Stomach (tissue), 4 donors: ENCODE measurements around the gene HOXB8.

Experiments
- POLR2AphosphoS5 ChIP-seq, 3 donors: sonication (generic); formaldehyde crosslinking; IDR thresholded peaks; one replicate each; pipeline ENCODE4 v1.6.1; 2016; ENCODE audit warnings: antibody characterized with exemption in 3 of 3
- TF ChIP-seq, protein P1 (sequence below), 7 experiments: fragments of 450-650 bp in 4 of 7; fragments of 200-600 bp in 3 of 7; sonication (generic) in 3 of 7; IDR thresholded peaks; one replicate each; pipeline ENCODE4 v1.5.1; 2016 to 2019; ENCODE audit warnings: antibody characterized with exemption in 7 of 7, control low read depth in 2 of 7, mild to moderate bottlenecking in 1 of 7

DNA sequence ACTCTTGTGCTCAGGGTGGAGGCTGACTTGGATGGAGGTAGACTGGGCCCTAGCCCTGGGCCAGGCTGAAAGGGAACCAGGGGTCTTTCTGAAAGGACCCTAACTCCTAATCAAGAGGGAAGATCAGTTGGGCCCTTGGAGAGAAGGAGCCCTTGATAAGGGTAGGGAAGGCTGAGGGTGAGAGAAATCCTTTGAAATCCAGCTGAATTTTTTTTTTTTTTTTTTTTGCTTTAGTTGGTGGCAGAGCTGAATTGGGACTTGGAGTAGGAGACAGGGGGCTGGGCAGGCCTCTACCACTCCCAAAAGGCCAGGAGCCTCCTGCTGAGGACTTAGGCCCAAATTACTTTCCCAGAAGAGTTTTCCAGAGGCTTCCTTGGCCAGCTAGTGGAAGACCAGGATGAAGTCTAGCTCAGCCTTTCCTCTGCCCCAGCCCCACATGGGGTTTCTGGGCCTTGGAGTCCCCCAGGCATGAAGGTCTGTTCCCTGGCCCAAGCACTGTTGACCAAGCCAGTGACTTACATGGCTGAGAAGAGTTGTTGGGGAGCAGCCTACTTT, 24.4 kb downstream of the HOXB8 start:
- TF ChIP-seq, protein P1, sequence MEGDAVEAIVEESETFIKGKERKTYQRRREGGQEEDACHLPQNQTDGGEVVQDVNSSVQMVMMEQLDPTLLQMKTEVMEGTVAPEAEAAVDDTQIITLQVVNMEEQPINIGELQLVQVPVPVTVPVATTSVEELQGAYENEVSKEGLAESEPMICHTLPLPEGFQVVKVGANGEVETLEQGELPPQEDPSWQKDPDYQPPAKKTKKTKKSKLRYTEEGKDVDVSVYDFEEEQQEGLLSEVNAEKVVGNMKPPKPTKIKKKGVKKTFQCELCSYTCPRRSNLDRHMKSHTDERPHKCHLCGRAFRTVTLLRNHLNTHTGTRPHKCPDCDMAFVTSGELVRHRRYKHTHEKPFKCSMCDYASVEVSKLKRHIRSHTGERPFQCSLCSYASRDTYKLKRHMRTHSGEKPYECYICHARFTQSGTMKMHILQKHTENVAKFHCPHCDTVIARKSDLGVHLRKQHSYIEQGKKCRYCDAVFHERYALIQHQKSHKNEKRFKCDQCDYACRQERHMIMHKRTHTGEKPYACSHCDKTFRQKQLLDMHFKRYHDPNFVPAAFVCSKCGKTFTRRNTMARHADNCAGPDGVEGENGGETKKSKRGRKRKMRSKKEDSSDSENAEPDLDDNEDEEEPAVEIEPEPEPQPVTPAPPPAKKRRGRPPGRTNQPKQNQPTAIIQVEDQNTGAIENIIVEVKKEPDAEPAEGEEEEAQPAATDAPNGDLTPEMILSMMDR (IDR thresholded peaks at IDR 0.05) = no peak
- no peak for TF ChIP-seq POLR2AphosphoS5 (IDR thresholded peaks at IDR 0.05)
